ENCODE data around the gene COA1. TPM values are rescaled to one million over a fixed set of nuclear protein-coding genes. Genes with fewer than 3 reads are reported as not detected.
"Not testable (repeated sequence)": the region's sequence is repeated elsewhere in the genome, so short reads cannot be mapped to it uniquely, and the experiment has no call there.

The COA1 gene
- total RNA-seq, 2 donors from 2014 or later = 47.9 to 57.5 TPM

DNA sequence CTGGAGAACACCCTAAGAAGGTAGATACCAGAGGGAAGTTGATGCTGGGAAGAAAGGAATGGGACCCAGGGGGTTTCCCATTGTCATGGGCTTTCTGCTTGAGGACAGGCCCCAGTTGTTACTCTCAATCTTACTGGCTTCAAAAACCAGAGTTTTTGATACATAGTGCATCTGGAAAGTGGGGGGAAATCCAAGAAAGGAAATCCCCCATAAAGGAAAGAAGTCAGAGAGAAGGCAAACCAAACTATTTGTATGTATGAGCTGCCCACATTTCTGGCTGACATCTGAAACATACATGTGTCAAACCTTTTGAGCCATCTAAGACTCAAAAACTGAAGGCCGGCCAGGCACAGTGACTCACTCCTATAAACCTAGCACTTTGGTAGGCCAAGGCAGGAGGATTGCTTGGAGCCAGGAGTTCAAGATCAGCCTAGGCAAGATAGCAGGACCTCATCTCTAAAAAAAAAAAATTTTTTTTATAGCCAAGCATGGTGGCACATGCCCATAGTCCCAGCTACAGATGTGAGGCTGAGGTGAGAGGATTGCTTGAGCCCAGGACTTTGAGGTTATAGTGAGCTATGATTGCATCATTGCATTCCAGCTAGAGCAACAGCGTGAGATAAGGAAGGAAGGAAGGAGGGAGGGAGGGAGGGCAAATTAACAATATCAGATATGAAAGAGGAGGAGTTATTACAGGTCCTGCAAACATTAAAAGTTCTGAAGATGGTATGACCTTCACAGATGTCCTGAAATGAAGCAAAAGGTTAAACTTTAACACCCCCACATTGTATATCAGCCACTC is 6.7 kb upstream of the COA1 start:
- Histone ChIP-seq H3K27ac (no peak overlapping the region), H3K36me3 (no peaks in the 10 kb centered on the region), H3K27me3 (replicated peaks; ENCODE audit: insufficient read depth) (no peaks in the 10 kb centered on the region), H3K9me3 (no peaks in the 10 kb centered on the region), H3K4me3 (no peak overlapping the region), H3K4me1 (replicated peaks) (no peaks in the 10 kb centered on the region)
- intact Hi-C loops (cut with DNase I) = no loop called here
- WGBS = 65% methylated on average over 2 of the region's 2 CpGs
- TF ChIP-seq POLR2A (IDR thresholded peaks at IDR 0.05) = no peak
- no peak for TF ChIP-seq POLR2AphosphoS5 (IDR thresholded peaks at IDR 0.05)
- TF ChIP-seq, protein P1, sequence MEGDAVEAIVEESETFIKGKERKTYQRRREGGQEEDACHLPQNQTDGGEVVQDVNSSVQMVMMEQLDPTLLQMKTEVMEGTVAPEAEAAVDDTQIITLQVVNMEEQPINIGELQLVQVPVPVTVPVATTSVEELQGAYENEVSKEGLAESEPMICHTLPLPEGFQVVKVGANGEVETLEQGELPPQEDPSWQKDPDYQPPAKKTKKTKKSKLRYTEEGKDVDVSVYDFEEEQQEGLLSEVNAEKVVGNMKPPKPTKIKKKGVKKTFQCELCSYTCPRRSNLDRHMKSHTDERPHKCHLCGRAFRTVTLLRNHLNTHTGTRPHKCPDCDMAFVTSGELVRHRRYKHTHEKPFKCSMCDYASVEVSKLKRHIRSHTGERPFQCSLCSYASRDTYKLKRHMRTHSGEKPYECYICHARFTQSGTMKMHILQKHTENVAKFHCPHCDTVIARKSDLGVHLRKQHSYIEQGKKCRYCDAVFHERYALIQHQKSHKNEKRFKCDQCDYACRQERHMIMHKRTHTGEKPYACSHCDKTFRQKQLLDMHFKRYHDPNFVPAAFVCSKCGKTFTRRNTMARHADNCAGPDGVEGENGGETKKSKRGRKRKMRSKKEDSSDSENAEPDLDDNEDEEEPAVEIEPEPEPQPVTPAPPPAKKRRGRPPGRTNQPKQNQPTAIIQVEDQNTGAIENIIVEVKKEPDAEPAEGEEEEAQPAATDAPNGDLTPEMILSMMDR (IDR thresholded peaks at IDR 0.05) = no peak
- DNase-seq (ENCODE audit: low spot score) = no peak

DNA sequence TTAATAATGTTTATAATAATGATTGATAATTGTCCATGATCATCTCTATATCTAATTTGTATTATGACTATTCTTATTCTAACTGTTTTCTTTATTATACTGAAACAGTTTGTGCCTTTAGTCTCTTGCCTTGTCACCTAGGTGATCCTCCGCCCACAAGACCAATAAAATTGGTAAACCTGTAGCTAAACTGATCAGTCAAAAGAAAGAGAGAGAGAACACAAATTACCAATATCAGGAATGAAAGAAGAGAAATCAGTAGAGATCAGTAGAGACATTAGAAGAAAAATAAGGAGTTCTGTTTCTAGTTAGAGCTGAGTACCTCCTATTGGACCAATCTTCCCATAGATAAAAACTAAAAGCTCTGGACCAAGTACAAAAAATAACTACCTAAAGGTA is 6.1 kb upstream of the COA1 start:
- no peak for TF ChIP-seq POLR2A (IDR thresholded peaks at IDR 0.05)
- TF ChIP-seq POLR2AphosphoS5 (IDR thresholded peaks at IDR 0.05) = no peak
- TF ChIP-seq, protein P1 (IDR thresholded peaks at IDR 0.05) = no peak
- Histone ChIP-seq H3K4me3 (no peak overlapping the region), H3K36me3 (no peaks in the 10 kb centered on the region), H3K4me1 (replicated peaks) (no peaks in the 10 kb centered on the region), H3K27me3 (replicated peaks; ENCODE audit: insufficient read depth) (no peaks in the 10 kb centered on the region), H3K9me3 (no peaks in the 10 kb centered on the region), H3K27ac (no peak overlapping the region)
- 100% methylated on average over 1 of the region's 1 CpG for WGBS
- intact Hi-C loops (cut with DNase I) = no loop called here
- DNase-seq (ENCODE audit: low spot score) = no peak

DNA sequence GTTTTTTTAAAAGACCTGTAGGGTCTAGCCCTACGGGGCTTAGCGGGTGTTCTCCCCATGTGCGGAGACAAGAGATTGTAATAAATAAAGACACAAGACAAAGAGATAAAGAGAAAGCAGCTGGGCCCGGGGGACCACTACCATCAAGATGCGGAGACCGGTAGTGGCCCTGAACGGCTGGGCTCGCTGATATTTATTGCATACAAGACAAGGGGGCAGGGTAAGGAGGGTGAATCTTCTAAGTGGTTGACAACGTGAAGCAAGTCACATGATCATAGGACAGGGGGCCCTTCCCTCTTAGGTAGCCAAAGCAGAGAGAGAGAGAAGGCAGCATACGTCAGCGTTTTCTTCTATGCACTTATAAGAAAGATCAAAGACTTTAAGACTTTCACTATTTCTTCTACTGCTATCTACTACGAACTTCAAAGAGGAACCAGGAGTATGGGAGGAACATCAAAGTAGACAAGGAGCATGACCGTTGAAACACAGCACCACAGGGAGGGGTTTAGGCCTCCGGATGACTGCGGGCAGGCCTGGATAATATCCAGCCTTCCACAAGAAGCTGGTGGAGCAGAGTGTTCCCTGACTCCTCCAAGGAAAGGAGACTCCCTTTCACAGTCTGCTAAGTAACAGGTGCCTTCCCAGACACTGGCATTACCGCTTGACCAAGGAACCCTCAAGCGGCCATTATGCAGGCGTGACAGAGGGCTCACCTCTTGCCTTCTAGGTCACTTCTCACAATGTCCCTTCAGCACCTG is 5.4 kb upstream of the COA1 start:
- H3K36me3 ChIP-seq; H3K4me3 ChIP-seq; H3K27ac ChIP-seq; H3K9me3 ChIP-seq; H3K27me3 ChIP-seq (replicated peaks; ENCODE audit: insufficient read depth); DNase-seq (ENCODE audit: low spot score); intact Hi-C loops (cut with DNase I); H3K4me1 ChIP-seq (replicated peaks): not testable (repeated sequence)
- 61% methylated on average over 18 of the region's 18 CpGs for WGBS

DNA sequence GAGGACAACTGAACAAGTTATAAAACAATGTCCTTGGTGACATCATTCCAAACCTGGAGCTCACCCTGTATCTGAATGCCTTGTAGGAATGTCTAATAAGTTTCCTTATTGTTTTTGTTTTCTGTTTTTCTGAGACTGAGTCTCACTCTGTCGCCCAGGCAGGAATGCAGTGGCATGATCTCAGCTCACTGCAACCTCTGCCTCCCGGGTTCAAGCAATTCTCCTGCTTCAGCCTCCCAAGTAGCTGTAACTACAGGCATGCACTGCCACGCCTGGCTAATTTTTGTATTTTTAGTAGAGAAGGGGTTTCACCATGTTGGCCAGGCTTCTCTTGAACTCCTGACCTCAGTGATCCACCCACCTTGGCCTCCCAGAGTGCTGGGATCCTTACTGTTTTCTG is 2.2 kb upstream of the COA1 start:
- H3K9me3 ChIP-seq; H3K4me3 ChIP-seq; H3K27ac ChIP-seq; H3K4me1 ChIP-seq (replicated peaks); H3K27me3 ChIP-seq (replicated peaks; ENCODE audit: insufficient read depth); DNase-seq (ENCODE audit: low spot score); H3K36me3 ChIP-seq; intact Hi-C loops (cut with DNase I): not testable (repeated sequence)
- WGBS = 69% methylated on average over 3 of the region's 3 CpGs

DNA sequence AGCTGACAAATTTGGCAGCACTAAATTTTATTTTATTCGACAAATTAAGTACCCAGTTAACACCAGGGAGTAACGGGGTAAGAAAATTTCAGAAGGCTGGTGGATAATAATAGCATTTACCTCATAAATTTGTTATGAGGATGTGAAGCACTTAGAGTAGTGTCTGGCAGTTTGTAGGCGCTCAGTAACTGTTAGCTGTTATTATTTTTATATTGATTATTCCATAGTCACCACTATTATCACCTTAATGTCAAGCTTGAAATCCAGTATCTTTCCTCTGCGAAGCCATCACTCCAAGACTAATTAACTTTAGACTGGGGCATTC is 563 bp upstream of the COA1 start:
- no peaks in the 10 kb centered on the region for H3K36me3 ChIP-seq
- intact Hi-C loops (cut with DNase I) = no loop called here
- H3K4me3 ChIP-seq = peak overlapping the region; percentile 51 to 65
- TF ChIP-seq, protein P1 (IDR thresholded peaks at IDR 0.05) = no peak
- no peak for TF ChIP-seq POLR2AphosphoS5 (IDR thresholded peaks at IDR 0.05)
- no peak for TF ChIP-seq POLR2A (IDR thresholded peaks at IDR 0.05)
- no peak for DNase-seq (ENCODE audit: low spot score)
- H3K9me3 ChIP-seq = no peaks in the 10 kb centered on the region
- H3K27ac ChIP-seq = peak overlapping the region; percentile 72 to 79
- WGBS = 21% methylated on average over 4 of the region's 4 CpGs
- H3K4me1 ChIP-seq (replicated peaks) = no peaks in the 10 kb centered on the region
- H3K27me3 ChIP-seq (replicated peaks; ENCODE audit: insufficient read depth) = no peaks in the 10 kb centered on the region

DNA sequence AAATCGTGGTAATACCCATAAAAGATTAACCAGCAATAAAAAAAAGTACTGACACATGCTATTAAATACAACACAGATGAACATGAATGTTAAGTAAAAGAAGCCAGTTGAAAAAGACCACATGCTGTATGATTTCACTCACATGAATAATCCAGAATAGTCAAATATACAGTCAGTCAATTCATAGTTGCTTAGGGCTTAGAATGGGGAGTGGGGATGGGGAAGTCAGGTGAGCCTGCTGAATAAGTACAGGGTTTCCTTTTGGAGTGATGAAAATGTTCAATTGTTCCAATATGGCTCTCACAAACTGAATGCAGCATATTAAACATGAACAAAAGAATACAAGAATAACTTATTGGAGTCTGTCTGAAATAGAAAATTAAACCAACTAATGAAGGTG is 1.8 kb downstream of the COA1 start:
- no peak for DNase-seq (ENCODE audit: low spot score)
- Histone ChIP-seq H3K27ac (no peak overlapping the region), H3K9me3 (no peaks in the 10 kb centered on the region), H3K36me3 (no peaks in the 10 kb centered on the region), H3K4me1 (replicated peaks) (no peaks in the 10 kb centered on the region), H3K27me3 (replicated peaks; ENCODE audit: insufficient read depth) (no peaks in the 10 kb centered on the region), H3K4me3 (no peak overlapping the region)
- intact Hi-C loops (cut with DNase I) = no loop called here
- WGBS = 40% methylated on average over 1 of the region's 1 CpG
- no peak for TF ChIP-seq POLR2A (IDR thresholded peaks at IDR 0.05)
- TF ChIP-seq POLR2AphosphoS5 (IDR thresholded peaks at IDR 0.05) = no peak
- TF ChIP-seq, protein P1 (IDR thresholded peaks at IDR 0.05) = no peak

Data from prostate gland (tissue), 2 donors.